Mesenchymal stem cell (in vitro differentiated cells and primary cell): ENCODE data around the gene AKAP6.

ENCODE experiments used
- DNase-seq: peaks from one replicate; pipeline ENCODE4 v3.0.0-alpha.2; 2013
- H2AFZ ChIP-seq: one replicate; pipeline ENCODE4 v1.6.1; 2013; ENCODE audit warnings: low read depth, mild to moderate bottlenecking, control low read depth, inconsistent platforms, low read length, moderate library complexity
- H2AK5ac ChIP-seq: 2 replicates; pipeline ENCODE4 v1.6.1; 2013; ENCODE audit warnings: low read length, moderate library complexity, mild to moderate bottlenecking, inconsistent platforms; ENCODE audit not compliant: severe bottlenecking
- H2BK120ac ChIP-seq: one replicate; pipeline ENCODE4 v1.6.1; 2013; ENCODE audit warnings: low read depth, mild to moderate bottlenecking, inconsistent platforms, low read length, moderate library complexity
- H2BK12ac ChIP-seq, 2 experiments: one replicate each; pipeline ENCODE4 v1.6.1; 2013; ENCODE audit warnings: inconsistent platforms in 2 of 2, low read length in 2 of 2, mild to moderate bottlenecking in 2 of 2, moderate library complexity in 2 of 2, control low read depth in 1 of 2
- H2BK15ac ChIP-seq: one replicate; pipeline ENCODE4 v1.6.1; 2013; ENCODE audit warnings: mild to moderate bottlenecking, low read depth, inconsistent platforms; ENCODE audit not compliant: poor library complexity, severe bottlenecking
- H2BK5ac ChIP-seq: 2 replicates; pipeline ENCODE4 v1.6.1; 2013; ENCODE audit warnings: low read depth, mild to moderate bottlenecking, low read length, control low read depth, inconsistent platforms; ENCODE audit not compliant: poor library complexity, severe bottlenecking
- H3K14ac ChIP-seq, 2 experiments: one replicate each; pipeline ENCODE4 v1.6.1; 2013; ENCODE audit warnings: inconsistent platforms in 2 of 2, low read length in 2 of 2, control low read depth in 1 of 2, mild to moderate bottlenecking in 1 of 2, moderate library complexity in 1 of 2
- H3K18ac ChIP-seq, 2 experiments: one replicate each; pipeline ENCODE4 v1.6.1; 2013; ENCODE audit warnings: inconsistent platforms in 2 of 2, low read length in 2 of 2, control low read depth in 1 of 2, low read depth in 1 of 2, mild to moderate bottlenecking in 1 of 2
- H3K23ac ChIP-seq, 2 experiments: one replicate each; pipeline ENCODE4 v1.6.1; 2013; ENCODE audit warnings: inconsistent platforms in 2 of 2, low read length in 2 of 2, mild to moderate bottlenecking in 2 of 2, moderate library complexity in 2 of 2, control low read depth in 1 of 2
- H3K27ac ChIP-seq: 2 replicates; pipeline ENCODE4 v1.5.1; 2013; ENCODE audit warnings: mild to moderate bottlenecking, moderate library complexity, low read length, control low read depth, inconsistent platforms; ENCODE audit not compliant: poor library complexity, severe bottlenecking
- H3K27me3 ChIP-seq, 2 experiments: 2 replicates each; pipeline versions ENCODE4 v1.6.1 to v1.7.0; 2013; ENCODE audit warnings: low read length in 2 of 2, mild to moderate bottlenecking in 2 of 2, moderate library complexity in 2 of 2, control low read depth in 1 of 2, inconsistent platforms in 1 of 2; ENCODE audit not compliant: control insufficient read depth in 1 of 2, insufficient read depth in 1 of 2
- H3K36me3 ChIP-seq, 2 experiments: 2 replicates each; pipeline versions ENCODE4 v1.6.1 to v1.7.0; 2013; ENCODE audit warnings: low read length in 2 of 2, control low read depth in 1 of 2, inconsistent platforms in 1 of 2, low read depth in 1 of 2, mild to moderate bottlenecking in 1 of 2; ENCODE audit not compliant: insufficient read depth in 2 of 2, control insufficient read depth in 1 of 2
- H3K4ac ChIP-seq, 2 experiments: one replicate each; pipeline ENCODE4 v1.6.1; 2013; ENCODE audit warnings: inconsistent platforms in 2 of 2, low read length in 2 of 2, mild to moderate bottlenecking in 2 of 2, moderate library complexity in 2 of 2, control low read depth in 1 of 2, low read depth in 1 of 2
- H3K4me1 ChIP-seq: 2 replicates; pipeline ENCODE4 v1.6.1; 2013; ENCODE audit warnings: low read depth, low read length, control low read depth; ENCODE audit not compliant: control insufficient read depth, insufficient read depth
- H3K4me2 ChIP-seq: 2 replicates; pipeline ENCODE4 v1.6.1; 2013; ENCODE audit warnings: low read length, mild to moderate bottlenecking, inconsistent platforms; ENCODE audit not compliant: poor library complexity, severe bottlenecking
- H3K4me3 ChIP-seq, 2 experiments: 2 replicates each; pipeline versions ENCODE4 v1.5.1 to v1.7.0; 2013; ENCODE audit warnings: low read length in 2 of 2, mild to moderate bottlenecking in 2 of 2, control low read depth in 1 of 2, low read depth in 1 of 2; ENCODE audit not compliant: insufficient read depth in 1 of 2
- H3K79me1 ChIP-seq: replicated peaks from 2 replicates; pipeline ENCODE4 v1.6.1; 2013; ENCODE audit warnings: mild to moderate bottlenecking, control low read depth, low read length, inconsistent platforms; ENCODE audit not compliant: poor library complexity, severe bottlenecking
- H3K9ac ChIP-seq: 2 replicates; pipeline ENCODE4 v1.7.0; 2013; ENCODE audit warnings: mild to moderate bottlenecking, low read length, moderate library complexity
- H3K9me3 ChIP-seq: 2 replicates; pipeline ENCODE4 v1.7.0; 2013; ENCODE audit warnings: mild to moderate bottlenecking, low read length; ENCODE audit not compliant: control insufficient read depth
- H4K8ac ChIP-seq: one replicate; pipeline ENCODE4 v1.6.1; 2013; ENCODE audit warnings: inconsistent platforms, mild to moderate bottlenecking, low read length, moderate library complexity
- H4K91ac ChIP-seq: one replicate; pipeline ENCODE4 v1.6.1; 2013; ENCODE audit warnings: mild to moderate bottlenecking, low read length, inconsistent platforms
- WGBS: methylation state at CpG from one replicate; pipeline ENCODE4 v1.1.7; 2013; ENCODE audit warnings: mixed read lengths; 5-methylcytosine and 5-hydroxymethylcytosine counted together

The AKAP6 gene

GRCh38 chr14:32802295-32802694 is 473.2 kb downstream of the AKAP6 start:
- H3K23ac ChIP-seq = no peak overlapping the region
- no peak overlapping the region for H4K8ac ChIP-seq
- no peak overlapping the region for H3K4me3 ChIP-seq
- no peak overlapping the region for H2BK5ac ChIP-seq
- H3K79me1 ChIP-seq = no peaks in the 10 kb centered on the region
- H3K4ac ChIP-seq = no peak overlapping the region
- H3K18ac ChIP-seq = no peak overlapping the region
- no peak overlapping the region for H4K91ac ChIP-seq
- no peak overlapping the region for H2AK5ac ChIP-seq
- no peak overlapping the region for H2BK12ac ChIP-seq
- no peaks in the 10 kb centered on the region for H3K36me3 ChIP-seq
- H2BK120ac ChIP-seq = no peak overlapping the region
- no peak overlapping the region for H2AFZ ChIP-seq
- H3K14ac ChIP-seq = no peak overlapping the region
- H3K9ac ChIP-seq = no peak overlapping the region
- peaks cover 38% of the 10 kb centered on the region for H3K9me3 ChIP-seq
- no peak overlapping the region for H2BK15ac ChIP-seq
- WGBS = no CpG with 5 or more reads among the region's 1 CpG
- H3K4me1 ChIP-seq = no peaks in the 10 kb centered on the region
- DNase-seq = no peak
- no peak overlapping the region for H3K4me2 ChIP-seq
- no peaks in the 10 kb centered on the region for H3K27me3 ChIP-seq
- H3K27ac ChIP-seq = no peak overlapping the region

- Histone ChIP-seq H3K4me1 (no peaks in the 10 kb centered on the region), H3K4me2 (no peak overlapping the region), H3K9ac (no peak overlapping the region), H2BK120ac (no peak overlapping the region), H3K4ac (no peak overlapping the region), H3K9me3 (peaks cover 35% of the 10 kb centered on the region), H2BK12ac (no peak overlapping the region), H2AK5ac (no peak overlapping the region), H3K23ac (no peak overlapping the region), H2BK15ac (no peak overlapping the region), H3K27me3 (no peaks in the 10 kb centered on the region), H3K4me3 (no peak overlapping the region), H3K18ac (no peak overlapping the region), H2BK5ac (no peak overlapping the region), H3K27ac (no peak overlapping the region), H2AFZ (no peak overlapping the region), H3K14ac (no peak overlapping the region), H3K36me3 (no peaks in the 10 kb centered on the region), H4K8ac (no peak overlapping the region), H3K79me1 (no peaks in the 10 kb centered on the region), H4K91ac (no peak overlapping the region)
- WGBS = 65% methylated on average over 1 of the region's 2 CpGs
- no peak for DNase-seq
Observed at GRCh38 chr14:32805979-32806378, 476.9 kb downstream of the AKAP6 start.

- DNase-seq = no peak
- no CpG with 5 or more reads among the region's 4 CpGs for WGBS
Observed at GRCh38 chr14:32808644-32809043, 479.5 kb downstream of the AKAP6 start.

GRCh38 chr14:32809255-32809654 is 480.2 kb downstream of the AKAP6 start:
- no peak overlapping the region for H2BK120ac ChIP-seq
- no peak overlapping the region for H3K4ac ChIP-seq
- peak overlapping the region in 1 of 2 experiments; percentile 1 for H2BK12ac ChIP-seq
- no peak overlapping the region for H3K9ac ChIP-seq
- peaks cover 8% of the 10 kb centered on the region for H3K9me3 ChIP-seq
- no peaks in the 10 kb centered on the region for H3K36me3 ChIP-seq
- DNase-seq = no peak
- H3K23ac ChIP-seq = no peak overlapping the region
- H3K27ac ChIP-seq = no peak overlapping the region
- no peak overlapping the region for H3K4me3 ChIP-seq
- H2AFZ ChIP-seq = no peak overlapping the region
- no peak overlapping the region for H4K91ac ChIP-seq
- H2BK5ac ChIP-seq = no peak overlapping the region
- no peak overlapping the region for H2BK15ac ChIP-seq
- no peak overlapping the region for H3K18ac ChIP-seq
- H3K4me2 ChIP-seq = no peak overlapping the region
- no peaks in the 10 kb centered on the region for H3K27me3 ChIP-seq
- H3K79me1 ChIP-seq = no peaks in the 10 kb centered on the region
- H4K8ac ChIP-seq = no peak overlapping the region
- H3K4me1 ChIP-seq = no peaks in the 10 kb centered on the region
- WGBS = 70% methylated on average over 2 of the region's 2 CpGs
- H2AK5ac ChIP-seq = no peak overlapping the region
- no peak overlapping the region for H3K14ac ChIP-seq

More at GRCh38 chr14:32808644-32809043, 479.5 kb downstream of the AKAP6 start:
- no peaks in the 10 kb centered on the region for H3K27me3 ChIP-seq
- no peaks in the 10 kb centered on the region for H3K79me1 ChIP-seq
- no peak overlapping the region for H3K23ac ChIP-seq
- H4K91ac ChIP-seq = no peak overlapping the region
- H3K27ac ChIP-seq = no peak overlapping the region
- peaks cover 14% of the 10 kb centered on the region for H3K9me3 ChIP-seq
- H2AK5ac ChIP-seq = no peak overlapping the region
- H2BK12ac ChIP-seq = no peak overlapping the region
- no peak overlapping the region for H3K14ac ChIP-seq
- peak overlapping the region; percentile 54 for H3K9ac ChIP-seq
- H3K4ac ChIP-seq = no peak overlapping the region
- no peak overlapping the region for H2BK5ac ChIP-seq
- H2BK120ac ChIP-seq = no peak overlapping the region
- H3K4me3 ChIP-seq = peak overlapping the region in 1 of 2 experiments; percentile 47
- no peak overlapping the region for H4K8ac ChIP-seq
- no peaks in the 10 kb centered on the region for H3K4me1 ChIP-seq
- no peak overlapping the region for H3K4me2 ChIP-seq
- H2AFZ ChIP-seq = no peak overlapping the region
- no peaks in the 10 kb centered on the region for H3K36me3 ChIP-seq
- H2BK15ac ChIP-seq = no peak overlapping the region
- H3K18ac ChIP-seq = no peak overlapping the region
